K562 (cell line): ENCODE data around the gene MEA1. TPM values are rescaled to one million over a fixed set of nuclear protein-coding genes. Genes with fewer than 3 reads are reported as not detected.

Experiments used
- ATF6 ChIP-seq: sonication (generic); formaldehyde crosslinking; IDR thresholded peaks from 2 replicates; pipeline ENCODE4 v1.4.0; 2020; ENCODE audit warnings: mild to moderate bottlenecking, missing genetic modification reagents
- KAT7 ChIP-seq: sonication (generic); formaldehyde crosslinking; IDR thresholded peaks from 2 replicates; pipeline ENCODE4 v1.8.0; 2022; ENCODE audit warnings: missing genetic modification reagents, mild to moderate bottlenecking, borderline replicate concordance
- MTA1 ChIP-seq: fragments of 450-650 bp; IDR thresholded peaks from 2 replicates; pipeline ENCODE4 v1.6.1; 2017; ENCODE audit warnings: borderline replicate concordance
- PML ChIP-seq: IDR thresholded peaks from 2 replicates; pipeline ENCODE4 v1.6.1; 2012; ENCODE audit warnings: low read length, inconsistent platforms
- RAD51 ChIP-seq: fragments of 450-650 bp; IDR thresholded peaks from 2 replicates; pipeline ENCODE4 v1.7.1; 2016; ENCODE audit warnings: low read depth, mild to moderate bottlenecking, borderline replicate concordance
- ZBTB7A ChIP-seq: IDR thresholded peaks from 2 replicates; pipeline ENCODE4 v1.6.1; 2011; ENCODE audit warnings: low read depth, mild to moderate bottlenecking, low read length, moderate library complexity, borderline replicate concordance; ENCODE audit not compliant: control insufficient read depth
- ZNF445 ChIP-seq: fragments of 250-450 bp; sonication (Bioruptor Pico); IDR thresholded peaks from 2 replicates; pipeline ENCODE4 v1.4.0; 2020; ENCODE audit warnings: low read depth, mild to moderate bottlenecking, moderate library complexity
- polyA plus RNA-seq, 8 experiments: library from polyadenylated mRNA; depleted of rRNA in 4 of 8; stranded (reverse) in 5 of 8; unstranded in 3 of 8; fragments of >200 nt; fragmentation: Nextera tagmentation in 2 of 8; fragmentation: Illumina TruSeq in 1 of 8; extraction: Ambion mirVana in 2 of 8; extraction: Trizol in 1 of 8; gene quantifications; 2 replicates each; pipeline versions ENCODE4 v1.2.1 to v1.2.3, GENCODE V29; 2011 to 2014; ENCODE audit warnings: inconsistent platforms in 1 of 8, missing spikeins in 1 of 8
- total RNA-seq, 7 experiments: library from RNA; depleted of rRNA in 6 of 7; stranded (reverse); fragments of >200 nt in 6 of 7; fragmentation: Illumina TruSeq in 2 of 7; extraction: Trizol in 2 of 7; gene quantifications; 2 replicates each; pipeline versions ENCODE4 v1.2.1 to v1.2.3, GENCODE V29; 2011 to 2021; ENCODE audit warnings: low replicate concordance in 1 of 7
- TF ChIP-seq, protein P1 (sequence below): fragments of 450-650 bp; IDR thresholded peaks from 2 replicates; pipeline ENCODE4 v1.6.1; 2016; ENCODE audit warnings: mild to moderate bottlenecking, moderate library complexity
- TF ChIP-seq, protein P2 (sequence below): fragments of 450-650 bp; IDR thresholded peaks from 2 replicates; pipeline ENCODE4 v1.7.1; 2018; ENCODE audit warnings: mild to moderate bottlenecking, low read depth; ENCODE audit not compliant: partially characterized antibody

Gene MEA1
- total and polyA plus RNA-seq, 9 of the 15 experiments (the other 6 are each of a cell fraction or from before 2014, with no cell fraction given) = 86.8 to 210 (median 152) TPM

GRCh38 chr6:43021270-43022047 is 7.7 kb upstream of the MEA1 start, which contains the start of gene RRP36 (continued):
- TF ChIP-seq, protein P1, sequence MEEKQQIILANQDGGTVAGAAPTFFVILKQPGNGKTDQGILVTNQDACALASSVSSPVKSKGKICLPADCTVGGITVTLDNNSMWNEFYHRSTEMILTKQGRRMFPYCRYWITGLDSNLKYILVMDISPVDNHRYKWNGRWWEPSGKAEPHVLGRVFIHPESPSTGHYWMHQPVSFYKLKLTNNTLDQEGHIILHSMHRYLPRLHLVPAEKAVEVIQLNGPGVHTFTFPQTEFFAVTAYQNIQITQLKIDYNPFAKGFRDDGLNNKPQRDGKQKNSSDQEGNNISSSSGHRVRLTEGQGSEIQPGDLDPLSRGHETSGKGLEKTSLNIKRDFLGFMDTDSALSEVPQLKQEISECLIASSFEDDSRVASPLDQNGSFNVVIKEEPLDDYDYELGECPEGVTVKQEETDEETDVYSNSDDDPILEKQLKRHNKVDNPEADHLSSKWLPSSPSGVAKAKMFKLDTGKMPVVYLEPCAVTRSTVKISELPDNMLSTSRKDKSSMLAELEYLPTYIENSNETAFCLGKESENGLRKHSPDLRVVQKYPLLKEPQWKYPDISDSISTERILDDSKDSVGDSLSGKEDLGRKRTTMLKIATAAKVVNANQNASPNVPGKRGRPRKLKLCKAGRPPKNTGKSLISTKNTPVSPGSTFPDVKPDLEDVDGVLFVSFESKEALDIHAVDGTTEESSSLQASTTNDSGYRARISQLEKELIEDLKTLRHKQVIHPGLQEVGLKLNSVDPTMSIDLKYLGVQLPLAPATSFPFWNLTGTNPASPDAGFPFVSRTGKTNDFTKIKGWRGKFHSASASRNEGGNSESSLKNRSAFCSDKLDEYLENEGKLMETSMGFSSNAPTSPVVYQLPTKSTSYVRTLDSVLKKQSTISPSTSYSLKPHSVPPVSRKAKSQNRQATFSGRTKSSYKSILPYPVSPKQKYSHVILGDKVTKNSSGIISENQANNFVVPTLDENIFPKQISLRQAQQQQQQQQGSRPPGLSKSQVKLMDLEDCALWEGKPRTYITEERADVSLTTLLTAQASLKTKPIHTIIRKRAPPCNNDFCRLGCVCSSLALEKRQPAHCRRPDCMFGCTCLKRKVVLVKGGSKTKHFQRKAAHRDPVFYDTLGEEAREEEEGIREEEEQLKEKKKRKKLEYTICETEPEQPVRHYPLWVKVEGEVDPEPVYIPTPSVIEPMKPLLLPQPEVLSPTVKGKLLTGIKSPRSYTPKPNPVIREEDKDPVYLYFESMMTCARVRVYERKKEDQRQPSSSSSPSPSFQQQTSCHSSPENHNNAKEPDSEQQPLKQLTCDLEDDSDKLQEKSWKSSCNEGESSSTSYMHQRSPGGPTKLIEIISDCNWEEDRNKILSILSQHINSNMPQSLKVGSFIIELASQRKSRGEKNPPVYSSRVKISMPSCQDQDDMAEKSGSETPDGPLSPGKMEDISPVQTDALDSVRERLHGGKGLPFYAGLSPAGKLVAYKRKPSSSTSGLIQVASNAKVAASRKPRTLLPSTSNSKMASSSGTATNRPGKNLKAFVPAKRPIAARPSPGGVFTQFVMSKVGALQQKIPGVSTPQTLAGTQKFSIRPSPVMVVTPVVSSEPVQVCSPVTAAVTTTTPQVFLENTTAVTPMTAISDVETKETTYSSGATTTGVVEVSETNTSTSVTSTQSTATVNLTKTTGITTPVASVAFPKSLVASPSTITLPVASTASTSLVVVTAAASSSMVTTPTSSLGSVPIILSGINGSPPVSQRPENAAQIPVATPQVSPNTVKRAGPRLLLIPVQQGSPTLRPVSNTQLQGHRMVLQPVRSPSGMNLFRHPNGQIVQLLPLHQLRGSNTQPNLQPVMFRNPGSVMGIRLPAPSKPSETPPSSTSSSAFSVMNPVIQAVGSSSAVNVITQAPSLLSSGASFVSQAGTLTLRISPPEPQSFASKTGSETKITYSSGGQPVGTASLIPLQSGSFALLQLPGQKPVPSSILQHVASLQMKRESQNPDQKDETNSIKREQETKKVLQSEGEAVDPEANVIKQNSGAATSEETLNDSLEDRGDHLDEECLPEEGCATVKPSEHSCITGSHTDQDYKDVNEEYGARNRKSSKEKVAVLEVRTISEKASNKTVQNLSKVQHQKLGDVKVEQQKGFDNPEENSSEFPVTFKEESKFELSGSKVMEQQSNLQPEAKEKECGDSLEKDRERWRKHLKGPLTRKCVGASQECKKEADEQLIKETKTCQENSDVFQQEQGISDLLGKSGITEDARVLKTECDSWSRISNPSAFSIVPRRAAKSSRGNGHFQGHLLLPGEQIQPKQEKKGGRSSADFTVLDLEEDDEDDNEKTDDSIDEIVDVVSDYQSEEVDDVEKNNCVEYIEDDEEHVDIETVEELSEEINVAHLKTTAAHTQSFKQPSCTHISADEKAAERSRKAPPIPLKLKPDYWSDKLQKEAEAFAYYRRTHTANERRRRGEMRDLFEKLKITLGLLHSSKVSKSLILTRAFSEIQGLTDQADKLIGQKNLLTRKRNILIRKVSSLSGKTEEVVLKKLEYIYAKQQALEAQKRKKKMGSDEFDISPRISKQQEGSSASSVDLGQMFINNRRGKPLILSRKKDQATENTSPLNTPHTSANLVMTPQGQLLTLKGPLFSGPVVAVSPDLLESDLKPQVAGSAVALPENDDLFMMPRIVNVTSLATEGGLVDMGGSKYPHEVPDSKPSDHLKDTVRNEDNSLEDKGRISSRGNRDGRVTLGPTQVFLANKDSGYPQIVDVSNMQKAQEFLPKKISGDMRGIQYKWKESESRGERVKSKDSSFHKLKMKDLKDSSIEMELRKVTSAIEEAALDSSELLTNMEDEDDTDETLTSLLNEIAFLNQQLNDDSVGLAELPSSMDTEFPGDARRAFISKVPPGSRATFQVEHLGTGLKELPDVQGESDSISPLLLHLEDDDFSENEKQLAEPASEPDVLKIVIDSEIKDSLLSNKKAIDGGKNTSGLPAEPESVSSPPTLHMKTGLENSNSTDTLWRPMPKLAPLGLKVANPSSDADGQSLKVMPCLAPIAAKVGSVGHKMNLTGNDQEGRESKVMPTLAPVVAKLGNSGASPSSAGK = peak; percentile 67; the same call in 1 of the 2 replicates
- TF ChIP-seq RAD51 (no peak), MTA1 (0 out of 2 replicates have a peak, but pooled peaks have one; percentile 4), ZNF445 (CRISPR knock-in tag) (no peak), ZBTB7A (no peak), ATF6 (no peak), KAT7 (CRISPR knock-in tag) (no peak), PML (peak; percentile 24; the same call in 1 of the 2 replicates)
- TF ChIP-seq, protein P2, sequence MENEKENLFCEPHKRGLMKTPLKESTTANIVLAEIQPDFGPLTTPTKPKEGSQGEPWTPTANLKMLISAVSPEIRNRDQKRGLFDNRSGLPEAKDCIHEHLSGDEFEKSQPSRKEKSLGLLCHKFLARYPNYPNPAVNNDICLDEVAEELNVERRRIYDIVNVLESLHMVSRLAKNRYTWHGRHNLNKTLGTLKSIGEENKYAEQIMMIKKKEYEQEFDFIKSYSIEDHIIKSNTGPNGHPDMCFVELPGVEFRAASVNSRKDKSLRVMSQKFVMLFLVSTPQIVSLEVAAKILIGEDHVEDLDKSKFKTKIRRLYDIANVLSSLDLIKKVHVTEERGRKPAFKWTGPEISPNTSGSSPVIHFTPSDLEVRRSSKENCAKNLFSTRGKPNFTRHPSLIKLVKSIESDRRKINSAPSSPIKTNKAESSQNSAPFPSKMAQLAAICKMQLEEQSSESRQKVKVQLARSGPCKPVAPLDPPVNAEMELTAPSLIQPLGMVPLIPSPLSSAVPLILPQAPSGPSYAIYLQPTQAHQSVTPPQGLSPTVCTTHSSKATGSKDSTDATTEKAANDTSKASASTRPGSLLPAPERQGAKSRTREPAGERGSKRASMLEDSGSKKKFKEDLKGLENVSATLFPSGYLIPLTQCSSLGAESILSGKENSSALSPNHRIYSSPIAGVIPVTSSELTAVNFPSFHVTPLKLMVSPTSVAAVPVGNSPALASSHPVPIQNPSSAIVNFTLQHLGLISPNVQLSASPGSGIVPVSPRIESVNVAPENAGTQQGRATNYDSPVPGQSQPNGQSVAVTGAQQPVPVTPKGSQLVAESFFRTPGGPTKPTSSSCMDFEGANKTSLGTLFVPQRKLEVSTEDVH = peak; percentile 34
